ENCODE measurements around the gene FTO. TPM values are rescaled to one million over a fixed set of nuclear protein-coding genes. Genes with fewer than 3 reads are reported as not detected.
"Not testable (repeated sequence)": the region's sequence is repeated elsewhere in the genome, so short reads cannot be mapped to it uniquely, and the experiment has no call there.

FTO gene
- total RNA-seq, 4 donors from 2014 or later, result 64.4 to 116 (median 71.3) TPM

- no peak for DNase-seq (ENCODE audit: low spot score in 2 of 2)
- Histone ChIP-seq H3K9me3 (no peaks in the 10 kb centered on the region), H3K4me1 (peaks cover 18% of the 10 kb centered on the region), H3K27me3 (peaks cover 4% of the 10 kb centered on the region), H3K4me3 (no peak overlapping the region), H3K27ac (no peak overlapping the region), H3K36me3 (no peaks in the 10 kb centered on the region)
- 33% methylated on average over 7 of the region's 7 CpGs for WGBS
- no peak for TF ChIP-seq POLR2AphosphoS5 (IDR thresholded peaks at IDR 0.05)
- TF ChIP-seq, protein P1, sequence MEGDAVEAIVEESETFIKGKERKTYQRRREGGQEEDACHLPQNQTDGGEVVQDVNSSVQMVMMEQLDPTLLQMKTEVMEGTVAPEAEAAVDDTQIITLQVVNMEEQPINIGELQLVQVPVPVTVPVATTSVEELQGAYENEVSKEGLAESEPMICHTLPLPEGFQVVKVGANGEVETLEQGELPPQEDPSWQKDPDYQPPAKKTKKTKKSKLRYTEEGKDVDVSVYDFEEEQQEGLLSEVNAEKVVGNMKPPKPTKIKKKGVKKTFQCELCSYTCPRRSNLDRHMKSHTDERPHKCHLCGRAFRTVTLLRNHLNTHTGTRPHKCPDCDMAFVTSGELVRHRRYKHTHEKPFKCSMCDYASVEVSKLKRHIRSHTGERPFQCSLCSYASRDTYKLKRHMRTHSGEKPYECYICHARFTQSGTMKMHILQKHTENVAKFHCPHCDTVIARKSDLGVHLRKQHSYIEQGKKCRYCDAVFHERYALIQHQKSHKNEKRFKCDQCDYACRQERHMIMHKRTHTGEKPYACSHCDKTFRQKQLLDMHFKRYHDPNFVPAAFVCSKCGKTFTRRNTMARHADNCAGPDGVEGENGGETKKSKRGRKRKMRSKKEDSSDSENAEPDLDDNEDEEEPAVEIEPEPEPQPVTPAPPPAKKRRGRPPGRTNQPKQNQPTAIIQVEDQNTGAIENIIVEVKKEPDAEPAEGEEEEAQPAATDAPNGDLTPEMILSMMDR (IDR thresholded peaks at IDR 0.05), result no peak
- no peak for TF ChIP-seq EP300 (IDR thresholded peaks at IDR 0.05)
- TF ChIP-seq POLR2A (IDR thresholded peaks at IDR 0.05), result no peak
Observed at GRCh38 chr16:54178478-54178976, 474.6 kb downstream of the FTO start.

DNA sequence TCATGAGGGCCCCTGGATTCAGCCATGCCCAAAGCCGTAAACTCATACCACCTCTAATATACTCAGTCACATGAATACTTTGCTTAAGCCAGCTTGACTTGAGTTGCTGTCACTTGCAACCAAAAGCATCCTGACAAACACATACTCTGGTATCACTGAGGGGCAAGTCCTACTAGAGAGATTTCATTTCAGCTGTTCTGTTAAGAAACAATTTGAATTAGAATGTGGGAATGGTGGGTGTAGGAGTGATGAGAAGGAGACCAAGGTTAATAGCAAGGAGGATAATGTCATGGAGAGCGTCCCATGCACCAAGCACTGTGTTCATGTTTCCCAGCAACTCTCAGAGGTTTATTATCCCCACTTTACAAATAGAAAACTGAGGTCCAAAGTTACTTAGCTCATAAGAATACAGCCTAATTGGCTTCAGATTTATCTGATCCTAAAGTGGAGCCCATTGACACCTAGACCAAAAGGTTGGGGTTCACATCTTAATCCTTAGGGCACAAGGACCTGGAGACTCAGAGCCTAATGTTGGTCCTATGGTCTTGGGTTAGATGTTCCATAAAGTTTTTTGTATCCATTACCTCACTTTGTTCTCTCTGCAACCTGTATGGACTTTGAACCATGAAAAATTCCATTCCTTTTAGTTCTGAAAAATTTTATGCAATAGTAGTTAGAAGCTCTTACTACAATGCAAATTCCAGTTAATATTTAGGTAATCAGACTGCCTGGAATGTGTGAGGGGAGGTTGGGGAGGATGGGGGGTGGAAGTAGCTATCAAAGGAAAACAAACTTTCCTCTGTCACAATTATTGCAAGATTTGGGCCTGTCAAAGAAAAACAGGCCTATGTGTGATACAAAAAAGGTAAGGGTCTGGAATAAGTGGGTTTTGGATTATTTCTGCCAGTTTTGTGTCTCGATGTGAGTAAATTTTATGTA is 476.7 kb downstream of the FTO start:
- DNase-seq (ENCODE audit: low spot score in 2 of 2), result no peak
- peaks cover 10% of the 10 kb centered on the region for H3K4me1 ChIP-seq
- H3K27ac ChIP-seq, result no peak overlapping the region
- H3K27me3 ChIP-seq, result no peaks in the 10 kb centered on the region
- H3K36me3 ChIP-seq, result no peaks in the 10 kb centered on the region
- WGBS, result 95% methylated on average over 3 of the region's 3 CpGs
- H3K4me3 ChIP-seq, result no peak overlapping the region
- H3K9me3 ChIP-seq, result no peaks in the 10 kb centered on the region
- no peak for TF ChIP-seq POLR2A (IDR thresholded peaks at IDR 0.05)
- TF ChIP-seq EP300 (IDR thresholded peaks at IDR 0.05), result no peak
- TF ChIP-seq POLR2AphosphoS5 (IDR thresholded peaks at IDR 0.05), result no peak

DNA sequence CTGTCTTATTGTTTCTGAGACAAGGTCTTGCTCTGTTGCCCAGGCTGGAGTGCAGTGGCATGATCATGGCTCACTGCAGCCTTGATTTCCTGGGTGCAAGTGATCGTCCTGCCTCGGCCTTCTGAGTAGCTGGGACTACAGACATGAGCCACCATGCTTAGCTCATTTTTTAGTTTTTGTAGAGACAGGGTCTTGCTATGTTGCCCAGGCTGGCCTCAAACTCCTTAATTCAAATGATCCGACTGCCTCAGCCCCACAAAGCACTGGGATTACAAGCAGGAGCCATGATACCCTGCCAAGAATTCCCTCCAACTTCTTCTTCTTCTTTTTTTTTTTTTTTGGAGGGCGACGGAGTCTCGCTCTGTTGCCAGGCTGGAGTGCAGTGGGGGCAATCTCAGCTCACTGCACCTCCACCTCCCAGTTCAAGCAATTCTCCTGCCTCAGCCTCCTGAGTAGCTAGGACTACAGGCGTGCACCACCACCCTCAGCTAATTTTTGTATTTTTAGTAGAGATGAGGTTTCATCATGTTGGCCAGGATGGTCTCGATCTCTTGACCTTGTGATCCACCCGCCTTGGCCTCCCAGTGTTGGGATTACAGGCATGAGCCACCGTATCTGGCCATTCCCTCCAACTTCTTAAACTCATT is 477.9 kb downstream of the FTO start:
- not testable (repeated sequence) for H3K27ac ChIP-seq; H3K4me3 ChIP-seq; H3K36me3 ChIP-seq; H3K27me3 ChIP-seq; H3K9me3 ChIP-seq; H3K4me1 ChIP-seq; DNase-seq (ENCODE audit: low spot score in 2 of 2)
- 95% methylated on average over 10 of the region's 10 CpGs for WGBS

- no peak for DNase-seq (ENCODE audit: low spot score in 2 of 2)
- H3K36me3 ChIP-seq, result no peaks in the 10 kb centered on the region
- no peak overlapping the region for H3K4me3 ChIP-seq
- no peaks in the 10 kb centered on the region for H3K4me1 ChIP-seq
- 97% methylated on average over 2 of the region's 2 CpGs for WGBS
- no peak for TF ChIP-seq POLR2AphosphoS5 (IDR thresholded peaks at IDR 0.05)
- no peak for TF ChIP-seq EP300 (IDR thresholded peaks at IDR 0.05)
- TF ChIP-seq, protein P1 (IDR thresholded peaks at IDR 0.05), result no peak
- TF ChIP-seq POLR2A (IDR thresholded peaks at IDR 0.05), result no peak
- H3K9me3 ChIP-seq, result no peaks in the 10 kb centered on the region
- no peak overlapping the region for H3K27ac ChIP-seq
- H3K27me3 ChIP-seq, result no peaks in the 10 kb centered on the region
Observed at GRCh38 chr16:54185045-54185444, 481.1 kb downstream of the FTO start.

GRCh38 chr16:54191163-54191562 is 487.2 kb downstream of the FTO start:
- WGBS, result 81% methylated on average over 2 of the region's 2 CpGs
- TF ChIP-seq, protein P1 (IDR thresholded peaks at IDR 0.05), result no peak
- TF ChIP-seq EP300 (IDR thresholded peaks at IDR 0.05) (no peak), POLR2AphosphoS5 (IDR thresholded peaks at IDR 0.05) (no peak), POLR2A (IDR thresholded peaks at IDR 0.05) (no peak)
- no peak for DNase-seq (ENCODE audit: low spot score in 2 of 2)
- Histone ChIP-seq H3K4me1 (peaks cover 18% of the 10 kb centered on the region), H3K27ac (no peak overlapping the region), H3K36me3 (no peaks in the 10 kb centered on the region), H3K9me3 (peaks cover 4% of the 10 kb centered on the region), H3K27me3 (no peaks in the 10 kb centered on the region), H3K4me3 (no peak overlapping the region)

DNA sequence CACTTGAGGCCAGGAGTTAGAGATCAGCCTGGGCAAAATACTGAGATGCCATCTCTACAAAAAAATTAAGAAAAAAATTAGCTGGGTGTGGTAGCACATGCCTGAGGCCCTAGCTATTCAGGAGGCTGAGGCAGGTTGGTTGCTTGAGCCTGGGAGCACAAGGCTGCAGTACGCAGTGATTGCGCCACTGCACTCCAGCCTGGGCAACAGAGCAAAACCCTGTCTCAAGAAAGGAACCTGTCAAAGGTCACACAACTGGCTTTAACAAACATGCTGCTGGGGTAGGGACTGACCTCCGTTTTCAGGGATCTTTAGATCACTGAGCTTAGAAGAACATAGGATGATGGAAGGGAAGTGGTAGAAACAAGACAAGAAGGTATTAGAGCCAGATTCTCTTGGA is 487.6 kb downstream of the FTO start:
- Histone ChIP-seq H3K36me3 (no peaks in the 10 kb centered on the region), H3K4me1 (peaks cover 18% of the 10 kb centered on the region), H3K27me3 (no peaks in the 10 kb centered on the region), H3K27ac (no peak overlapping the region), H3K4me3 (no peak overlapping the region), H3K9me3 (peaks cover 4% of the 10 kb centered on the region)
- no peak for DNase-seq (ENCODE audit: low spot score in 2 of 2)
- WGBS, result 91% methylated on average over 3 of the region's 3 CpGs
- no peak for TF ChIP-seq POLR2AphosphoS5 (IDR thresholded peaks at IDR 0.05)
- TF ChIP-seq, protein P1 (IDR thresholded peaks at IDR 0.05), result no peak
- TF ChIP-seq POLR2A (IDR thresholded peaks at IDR 0.05), result no peak
- no peak for TF ChIP-seq EP300 (IDR thresholded peaks at IDR 0.05)
